ENCODE measurements around the gene RPL10.
A peak's percentile ranks its signal among the peaks of the same experiment; 100 is the strongest.

Gene RPL10

DNA sequence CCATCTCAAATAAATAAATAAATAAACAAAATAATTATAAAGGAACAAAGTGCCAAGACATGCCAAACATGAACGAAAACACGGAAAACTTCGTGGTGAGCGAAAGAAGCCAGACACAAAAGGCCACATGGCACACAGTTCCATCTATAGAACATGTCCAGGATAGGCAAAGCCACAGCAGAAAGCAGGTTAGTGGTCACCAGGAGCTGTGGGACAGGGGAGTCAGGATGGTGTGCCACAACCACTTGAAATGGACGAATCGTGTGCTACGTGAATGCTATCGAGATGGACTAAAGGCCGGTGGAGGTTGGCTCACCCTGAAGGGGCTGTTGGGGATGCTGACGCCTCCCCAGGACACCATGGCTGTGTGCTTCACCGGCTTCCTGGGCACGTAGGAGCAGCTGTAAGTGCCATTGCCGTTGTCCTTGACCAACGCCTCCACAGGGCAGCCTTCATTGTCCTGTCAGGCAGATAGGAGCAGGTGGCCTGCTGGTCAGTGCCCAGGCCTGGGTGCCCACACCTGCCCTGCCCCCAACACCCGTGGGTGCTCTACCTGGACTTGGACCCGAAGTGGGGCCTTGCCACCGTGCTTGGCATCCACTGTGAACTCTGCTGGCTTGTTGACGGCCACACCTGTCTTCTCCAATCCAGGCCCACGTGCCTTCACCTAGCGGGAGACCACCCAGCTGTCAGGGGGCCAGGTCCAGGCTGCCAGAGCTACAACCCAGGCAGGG is 34.3 kb upstream of the RPL10 start:
- no peak for DNase-seq

DNA sequence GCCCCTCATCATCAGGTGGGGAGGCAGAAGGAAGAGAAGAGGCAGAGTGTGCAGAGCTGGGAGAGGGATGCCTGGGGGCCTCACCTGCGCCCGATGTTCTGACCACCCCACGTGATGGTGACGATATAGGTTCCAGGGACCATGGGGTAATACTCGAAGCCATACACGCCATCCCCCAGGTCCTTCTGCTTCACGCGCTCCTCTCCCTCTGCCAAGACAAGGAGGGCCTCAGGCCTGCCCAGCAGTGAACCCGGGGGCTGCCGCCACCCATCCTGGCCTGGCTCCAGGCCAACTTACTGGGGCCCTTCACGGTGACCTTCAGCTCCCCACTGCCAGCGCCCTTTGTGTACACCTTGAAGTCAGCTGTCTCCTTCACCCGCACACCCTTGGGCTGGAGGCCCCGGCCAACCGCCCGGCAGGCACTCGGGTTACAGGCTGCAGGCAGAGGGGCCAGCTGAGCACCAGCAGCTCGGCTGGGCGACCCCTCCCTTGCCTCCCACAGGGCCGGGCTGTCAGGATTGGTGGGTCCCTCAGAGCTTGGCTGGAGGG is 33.1 kb upstream of the RPL10 start:
- no peak for DNase-seq

DNA sequence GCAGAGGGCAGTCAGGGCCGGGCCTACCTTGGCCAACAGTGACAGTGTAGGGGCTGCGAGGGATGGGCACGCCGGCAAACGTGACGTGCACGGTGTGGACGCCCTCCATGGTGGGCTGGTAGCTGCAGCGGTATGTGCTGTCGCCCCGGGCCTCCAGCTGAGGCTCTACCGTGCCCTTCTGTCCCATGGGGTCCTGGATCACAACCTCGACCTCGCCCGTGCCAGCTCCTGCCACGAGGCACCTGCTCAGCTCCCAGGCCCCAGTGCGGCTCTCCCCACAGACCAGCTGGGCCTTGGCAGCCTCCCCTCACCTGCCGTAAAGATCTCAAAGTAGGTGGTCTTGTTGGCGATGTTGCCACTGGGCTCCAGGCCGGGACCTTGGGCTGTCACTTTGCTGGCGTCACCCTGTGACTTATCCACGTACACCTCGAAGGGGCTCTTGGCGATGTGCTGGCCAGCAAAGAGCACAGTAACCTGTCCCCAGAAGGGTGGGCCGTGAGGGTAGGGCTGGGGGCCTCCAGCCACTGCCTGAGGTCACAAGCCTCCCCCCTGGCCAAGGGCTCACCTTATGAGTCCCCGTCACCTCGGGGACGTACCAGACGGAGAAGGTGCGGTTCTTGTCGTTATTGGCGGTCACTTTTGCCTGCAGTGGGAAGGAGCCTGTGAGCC is 32.0 kb upstream of the RPL10 start:
- DNase-seq, result no peak

DNA sequence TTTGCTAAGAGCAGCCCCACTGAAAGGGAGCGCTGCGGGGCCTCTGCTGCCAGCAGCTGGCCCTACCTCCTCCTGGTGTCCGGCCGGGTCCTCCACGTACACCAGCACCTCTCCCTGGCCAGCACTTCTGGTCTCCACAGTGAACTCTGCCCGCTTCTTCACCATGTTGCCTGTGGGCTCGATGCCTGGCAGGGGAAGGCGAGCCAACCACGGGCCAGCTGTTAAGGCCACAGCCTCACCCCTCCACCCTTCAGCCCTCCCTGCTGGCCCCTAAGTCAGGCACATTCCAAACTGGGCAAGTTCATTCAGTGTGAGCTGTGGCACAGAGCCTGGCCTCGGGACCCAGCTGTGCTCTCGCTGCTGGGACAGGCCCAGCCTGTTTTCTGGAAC is 31.5 kb upstream of the RPL10 start:
- DNase-seq, result no peak

DNA sequence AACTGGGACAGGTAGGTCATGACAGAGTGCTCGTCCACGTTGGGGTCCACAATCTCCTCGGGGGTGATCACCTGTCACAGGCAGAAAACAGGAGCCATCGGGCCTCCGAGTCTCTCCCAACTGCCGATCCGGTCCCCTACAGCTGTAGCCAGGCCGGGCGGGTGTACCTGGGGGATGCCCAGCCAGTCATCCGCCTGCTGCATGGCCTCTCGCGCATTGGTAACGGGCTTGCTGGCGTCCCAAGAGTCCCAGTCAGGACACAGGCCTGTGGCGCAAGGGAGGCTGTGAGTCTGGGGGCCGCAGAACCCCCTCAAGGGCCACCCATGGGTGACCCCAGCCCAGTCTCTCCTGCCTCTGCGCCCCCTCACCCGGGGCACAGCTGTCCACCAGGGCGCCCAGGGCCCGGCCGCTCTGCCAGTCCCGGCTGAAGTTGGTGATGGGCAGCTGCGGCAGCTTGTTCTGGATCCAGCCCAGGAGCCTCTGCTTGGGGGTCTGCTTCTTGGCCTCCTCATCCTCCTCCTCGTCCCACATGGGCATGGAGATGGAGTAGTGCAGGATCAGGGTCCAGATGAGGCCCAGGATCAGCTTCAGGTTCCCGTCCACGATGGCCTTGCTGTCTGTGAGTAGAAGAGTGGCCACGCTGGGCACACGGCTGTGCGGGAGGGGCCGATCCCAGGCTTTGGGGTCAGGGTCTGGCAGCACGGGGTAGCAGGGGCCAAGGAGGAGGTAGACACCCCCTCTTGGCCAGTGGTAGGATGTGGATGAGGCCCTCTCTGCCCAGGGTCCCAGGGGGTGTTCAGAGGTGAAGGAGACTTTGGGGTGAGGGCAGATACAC is 30.5 kb upstream of the RPL10 start:
- DNase-seq, result no peak

DNA sequence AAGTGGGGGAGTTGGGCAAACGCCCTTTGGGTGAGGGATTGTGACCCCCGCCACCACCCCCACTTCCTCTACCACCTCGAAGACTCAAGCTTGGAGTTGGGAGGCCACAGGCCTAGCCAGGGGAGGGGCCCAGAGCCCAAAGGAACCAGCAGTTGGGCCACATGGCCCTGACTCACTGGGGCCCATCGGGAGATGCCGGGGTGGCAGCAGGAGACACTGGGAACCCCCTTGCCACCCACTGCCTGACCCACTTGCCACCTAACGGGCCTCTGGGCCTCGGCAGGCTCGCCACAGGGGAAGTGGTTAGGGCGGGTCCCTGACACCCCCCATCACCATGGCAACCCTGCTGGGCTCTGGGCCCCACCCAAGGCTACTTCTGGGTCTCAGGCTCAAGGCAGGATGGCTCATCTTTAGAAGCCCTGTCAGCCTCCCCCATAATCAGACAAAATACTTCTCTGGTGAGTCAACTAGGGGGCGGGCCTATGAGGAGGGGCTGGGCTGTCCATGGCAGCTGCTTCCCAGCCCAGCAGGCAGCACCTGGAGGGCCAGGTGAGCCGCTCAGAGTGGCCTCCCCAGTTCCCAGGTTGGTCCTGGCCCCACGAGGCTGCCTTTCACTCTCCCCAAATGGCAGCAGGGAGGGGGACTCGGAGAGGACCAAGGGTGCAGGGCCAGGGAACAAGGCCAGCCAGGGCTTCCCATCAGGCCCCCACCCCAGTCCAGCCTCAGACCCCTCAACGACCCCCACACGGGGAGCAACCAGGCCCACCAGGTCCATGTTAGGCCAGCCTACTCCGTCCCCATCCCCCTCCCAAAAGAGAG is 29.3 kb upstream of the RPL10 start:
- no peak for DNase-seq

DNA sequence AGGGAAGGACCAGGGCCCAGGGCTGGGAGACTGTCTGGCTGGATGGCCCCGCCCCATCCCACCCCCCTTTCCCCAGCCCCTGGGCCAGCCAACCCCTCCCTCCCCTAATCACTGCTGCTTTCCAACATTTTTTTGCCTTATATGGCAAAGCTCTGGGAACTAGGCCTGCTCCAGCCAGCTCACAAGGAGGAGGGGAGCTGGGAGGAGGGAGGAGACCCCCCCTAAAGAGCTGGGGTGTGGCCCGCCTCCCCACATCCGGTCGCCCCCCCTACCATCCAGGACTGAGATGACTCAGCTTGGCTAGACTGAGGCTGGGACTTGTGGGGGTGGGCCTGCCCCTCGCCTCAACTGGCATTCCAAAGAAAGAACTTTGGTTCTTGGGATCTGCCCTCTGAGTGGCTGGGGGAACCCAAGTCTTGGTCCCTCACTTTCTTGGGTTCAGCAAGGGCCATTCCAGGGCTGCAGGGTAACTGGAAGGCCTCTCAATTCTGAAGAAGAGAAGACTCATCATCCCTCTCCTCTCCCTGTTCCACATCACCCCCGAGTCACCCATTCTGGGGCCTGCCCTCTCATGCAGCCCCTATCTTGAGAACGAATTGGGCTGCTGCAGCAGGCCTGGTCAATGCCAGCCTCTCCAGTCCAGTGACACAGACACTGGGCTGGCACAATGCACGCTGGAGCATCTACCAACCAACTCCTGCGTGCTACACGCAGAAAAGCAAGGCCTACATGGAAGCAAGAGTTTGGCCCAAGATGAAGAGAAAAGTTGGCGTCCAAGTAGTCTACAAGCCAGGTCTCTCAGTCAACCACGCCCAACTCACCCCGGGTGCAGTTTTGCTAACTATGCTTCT is 28.5 kb upstream of the RPL10 start:
- peak; percentile 3 to 13 for DNase-seq

DNA sequence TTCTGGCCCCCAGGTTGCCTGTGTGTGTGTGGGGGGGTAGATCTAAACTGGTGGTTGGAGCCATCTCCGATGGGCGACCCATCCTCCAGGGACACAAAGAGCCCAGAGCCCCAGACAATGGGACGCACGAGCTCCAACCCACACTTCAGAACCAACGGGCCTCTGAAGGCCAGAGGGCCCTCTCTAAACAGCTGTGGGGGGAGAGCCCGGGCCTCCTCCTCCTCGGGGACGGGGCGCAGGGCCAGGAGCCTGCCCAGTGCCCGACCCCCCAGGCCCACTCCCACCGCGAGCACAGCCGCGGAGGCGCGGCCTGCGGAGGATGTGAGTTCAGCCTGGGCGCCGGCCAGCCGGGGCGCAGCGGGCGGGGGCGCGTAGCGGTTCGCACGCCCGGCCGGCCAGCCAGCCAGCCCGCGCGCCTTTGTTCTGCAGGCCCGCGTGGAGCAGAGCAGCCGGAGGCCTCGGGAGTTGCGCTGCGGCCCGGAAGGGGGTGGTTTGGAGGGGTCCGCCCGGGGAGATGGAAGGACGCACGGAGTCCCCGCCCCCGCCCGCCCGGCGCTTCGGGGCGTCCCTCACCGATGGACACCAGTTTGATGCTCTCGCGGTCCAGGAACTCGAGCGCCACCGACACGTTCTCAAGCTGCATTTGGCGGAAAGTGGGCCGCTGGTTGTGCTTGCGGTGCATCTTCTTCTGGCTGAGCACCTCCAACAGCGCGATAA is 27.7 kb upstream of the RPL10 start:
- DNase-seq, result no peak

DNA sequence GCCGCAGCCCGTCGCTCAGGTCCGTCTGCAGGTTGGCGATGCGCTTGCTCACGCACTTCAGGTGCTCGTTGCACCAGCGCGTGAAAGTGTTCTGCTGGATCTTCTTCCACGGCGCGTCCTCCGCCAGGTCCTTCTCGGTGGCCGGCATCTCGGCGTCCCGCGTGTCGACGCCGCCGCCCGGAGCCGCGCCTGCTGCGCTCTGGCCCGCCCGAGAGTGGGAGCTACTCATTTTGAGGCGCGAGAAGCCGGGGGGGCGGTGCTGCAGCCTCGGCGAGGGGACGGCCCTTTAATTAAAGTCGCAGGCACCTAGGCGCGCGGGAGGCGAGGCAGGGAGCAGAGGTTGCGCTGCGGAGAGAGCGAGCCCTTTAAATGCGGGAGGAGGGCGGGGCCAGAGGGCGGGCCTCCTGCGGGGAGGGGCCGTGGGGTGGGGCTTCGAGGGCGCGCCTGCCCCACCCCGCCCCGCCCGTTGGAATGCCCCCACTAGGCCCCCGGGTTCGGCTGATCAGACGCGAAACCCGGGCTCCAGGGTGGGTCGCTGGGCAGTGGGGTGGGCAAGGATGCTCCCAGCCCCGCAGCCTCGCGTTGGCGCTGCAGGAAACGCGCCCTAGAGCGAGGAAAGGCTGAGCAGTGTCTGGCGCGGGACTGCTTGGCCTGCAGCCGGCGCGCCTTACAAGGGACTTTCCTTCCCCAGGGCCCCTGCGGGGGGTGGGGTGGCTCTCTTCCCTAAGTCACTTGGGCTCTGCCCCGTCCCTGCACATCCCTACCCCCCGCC is 27.0 kb upstream of the RPL10 start:
- peak; percentile 76 to 87 for DNase-seq

DNA sequence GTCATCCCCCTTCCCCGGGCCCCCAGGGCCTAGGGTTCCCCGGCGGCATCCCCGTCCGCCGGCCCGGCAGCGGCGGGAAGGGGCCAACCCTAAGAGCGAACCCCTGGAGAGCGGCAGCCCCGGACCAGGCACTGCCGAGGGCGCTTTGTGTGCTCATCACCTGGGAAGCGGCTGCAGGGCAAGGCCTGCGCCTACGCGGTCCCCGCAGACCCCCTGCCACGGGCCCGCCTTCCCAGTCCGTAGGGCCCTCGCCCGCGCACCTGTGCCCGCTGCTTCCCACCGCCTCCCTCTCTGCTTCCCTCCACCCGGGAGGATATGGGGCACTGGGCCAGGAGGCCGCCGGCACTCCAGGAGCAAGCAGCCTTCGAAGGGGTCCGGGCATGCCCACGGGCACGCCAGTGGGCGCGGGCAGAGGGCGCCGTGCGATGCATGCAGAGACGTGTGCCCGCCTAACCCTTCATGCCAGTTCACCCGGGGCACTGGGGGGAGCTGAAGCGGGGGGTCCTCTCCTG is 26.3 kb upstream of the RPL10 start:
- DNase-seq, result no peak

DNA sequence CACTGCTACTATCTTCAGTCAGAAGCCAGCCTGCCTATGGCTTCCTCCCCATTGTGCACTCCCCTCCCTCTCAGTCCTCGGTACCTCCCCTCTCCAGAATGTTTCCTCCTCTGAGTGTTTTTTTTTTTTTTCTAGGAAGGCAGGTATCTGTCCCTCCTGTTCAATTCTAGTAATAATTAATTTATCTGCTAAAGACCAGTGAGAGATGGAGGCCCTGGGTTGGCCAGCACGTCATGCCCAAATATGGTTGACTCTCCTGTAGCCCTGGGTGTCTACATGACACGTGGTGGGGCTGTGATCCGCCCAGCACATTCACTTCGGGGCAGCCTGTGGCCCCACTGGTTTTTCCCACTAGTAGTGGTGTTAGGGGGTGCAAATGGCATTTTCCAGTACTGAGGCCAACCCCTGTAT is 25.6 kb upstream of the RPL10 start:
- DNase-seq, result no peak

DNA sequence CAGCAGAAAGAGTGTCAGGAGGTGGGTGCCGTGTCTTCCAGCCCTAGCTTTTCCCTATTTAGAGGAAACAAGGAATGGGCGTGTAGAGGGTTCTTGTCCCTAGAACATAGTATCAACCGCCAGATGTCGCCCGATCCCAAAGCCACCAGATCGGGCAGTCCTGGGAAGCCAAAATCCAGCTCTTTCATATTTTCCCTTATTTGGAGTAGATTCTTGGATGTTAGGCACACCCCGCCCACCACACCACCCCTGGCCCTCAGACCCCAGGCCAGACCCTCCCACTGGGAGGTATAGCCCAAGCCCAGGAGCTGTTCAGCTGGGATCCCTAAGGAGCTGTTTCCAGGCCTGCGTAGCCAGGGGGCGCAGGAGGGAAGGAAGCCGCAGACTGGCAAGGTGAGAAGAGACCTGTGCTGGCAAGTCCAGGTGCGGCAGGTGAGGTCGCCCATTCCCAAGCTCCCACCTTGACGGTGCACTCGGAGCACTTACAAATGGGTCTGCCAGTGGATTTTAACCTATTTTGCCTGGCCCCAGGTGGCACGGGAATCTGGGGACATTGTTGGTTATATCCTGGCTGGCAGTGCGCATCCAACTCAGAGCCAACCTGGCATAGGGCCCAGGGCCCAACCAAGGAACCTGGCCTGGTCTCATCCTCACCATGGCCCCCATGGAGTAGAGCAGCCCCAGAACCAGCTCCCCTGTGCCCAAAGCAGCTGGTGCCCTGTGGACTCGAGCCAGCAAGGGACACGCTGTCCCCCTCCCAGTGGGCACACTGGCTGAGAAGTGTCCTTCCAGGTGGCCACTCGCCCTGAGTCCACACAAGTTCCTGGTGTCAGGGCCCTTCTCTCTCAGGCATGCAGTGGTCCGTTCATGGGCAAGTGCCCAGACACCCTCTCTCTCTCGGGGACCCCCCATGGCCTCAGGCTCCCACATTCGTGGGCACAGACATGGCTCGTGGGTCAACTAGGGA is 24.6 kb upstream of the RPL10 start:
- peak in 1 of 2 experiments; percentile 56 for DNase-seq

DNA sequence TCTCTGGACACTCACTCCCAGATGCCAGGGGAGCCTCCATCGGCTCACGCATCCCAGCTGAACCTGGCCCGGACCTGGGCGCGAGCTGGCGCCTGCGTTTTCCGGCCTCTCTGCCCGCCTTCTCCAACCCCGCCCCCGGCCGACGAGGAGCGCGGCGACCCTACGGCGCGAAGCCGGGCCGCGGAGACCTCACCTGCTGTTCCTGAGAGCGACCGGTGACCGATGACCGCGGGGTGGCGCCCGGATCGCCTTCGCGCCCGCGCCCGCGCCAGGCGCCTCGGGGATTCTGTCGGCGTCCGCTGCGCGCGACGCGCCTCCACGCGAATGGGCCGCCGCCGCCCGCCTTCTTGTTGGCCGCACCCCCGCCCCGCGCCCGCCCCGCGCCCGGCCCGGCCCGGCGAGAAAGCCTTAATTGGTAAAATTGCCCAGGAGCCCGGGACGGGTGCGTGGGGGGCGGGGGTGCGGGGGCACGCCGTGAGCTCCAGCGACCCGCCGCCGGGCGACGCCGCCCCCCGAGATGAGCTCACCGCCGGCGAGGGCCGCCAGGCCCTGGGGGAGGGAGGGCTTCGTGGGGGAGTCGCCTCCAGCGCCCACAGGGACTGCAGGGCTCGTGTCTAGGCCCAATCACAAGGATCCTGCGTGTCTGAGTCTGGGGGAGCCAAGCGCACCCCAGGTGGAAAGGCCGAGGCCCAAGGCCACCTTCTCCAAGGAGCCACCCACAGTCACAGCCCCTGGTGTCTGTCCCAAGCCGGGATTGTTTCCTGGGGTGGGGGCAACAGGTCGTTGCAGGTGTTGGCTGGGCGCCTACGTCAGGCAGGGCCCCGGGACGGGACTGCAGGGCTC is 23.6 kb upstream of the RPL10 start, which contains the start of gene FLNA:
TSS of gene FLNA (minus strand) at position 322 of the 843 bp plus-strand sequence. CDS start 3,389 bp downstream, outside the sequence.
- DNase-seq, result peak in 1 of 2 experiments; percentile 34

DNA sequence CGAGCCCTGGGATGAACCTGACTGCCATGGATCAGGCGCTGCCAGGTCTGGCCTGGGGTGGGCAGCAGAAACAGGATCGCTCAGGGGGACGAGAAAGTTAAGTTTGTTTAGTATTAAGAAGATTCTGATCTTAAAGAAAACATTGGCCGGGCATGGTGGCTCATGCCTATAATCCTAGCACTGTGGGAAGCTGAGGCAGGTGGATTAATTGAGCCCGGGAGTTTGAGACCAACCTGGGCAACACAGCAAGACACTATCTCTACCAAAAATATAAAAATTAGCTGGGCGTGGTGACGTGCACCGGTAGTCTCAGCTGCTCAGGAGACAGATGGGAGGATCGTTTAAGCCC is 23.0 kb upstream of the RPL10 start:
- DNase-seq, result no peak

DNA sequence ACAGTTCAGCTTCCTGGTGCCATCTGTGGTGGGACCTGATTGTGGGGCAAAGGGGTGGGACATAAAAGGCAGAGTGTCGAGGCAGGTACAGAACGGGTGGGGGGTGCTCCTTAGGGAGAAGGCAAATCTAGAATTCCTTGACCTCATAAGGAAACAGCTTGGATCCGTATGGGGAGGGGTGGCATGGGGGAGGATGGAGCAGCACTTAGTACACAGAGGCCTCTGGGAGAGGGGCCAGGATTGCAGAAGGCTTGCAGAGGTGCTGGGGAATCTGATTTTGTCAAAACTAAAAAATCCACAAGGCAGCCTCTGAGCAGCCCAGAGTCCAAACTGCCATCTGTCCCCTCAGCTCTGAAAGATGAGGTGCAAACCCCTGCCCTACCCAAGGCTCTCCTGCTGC is 21.4 kb upstream of the RPL10 start:
- DNase-seq, result no peak

DNA sequence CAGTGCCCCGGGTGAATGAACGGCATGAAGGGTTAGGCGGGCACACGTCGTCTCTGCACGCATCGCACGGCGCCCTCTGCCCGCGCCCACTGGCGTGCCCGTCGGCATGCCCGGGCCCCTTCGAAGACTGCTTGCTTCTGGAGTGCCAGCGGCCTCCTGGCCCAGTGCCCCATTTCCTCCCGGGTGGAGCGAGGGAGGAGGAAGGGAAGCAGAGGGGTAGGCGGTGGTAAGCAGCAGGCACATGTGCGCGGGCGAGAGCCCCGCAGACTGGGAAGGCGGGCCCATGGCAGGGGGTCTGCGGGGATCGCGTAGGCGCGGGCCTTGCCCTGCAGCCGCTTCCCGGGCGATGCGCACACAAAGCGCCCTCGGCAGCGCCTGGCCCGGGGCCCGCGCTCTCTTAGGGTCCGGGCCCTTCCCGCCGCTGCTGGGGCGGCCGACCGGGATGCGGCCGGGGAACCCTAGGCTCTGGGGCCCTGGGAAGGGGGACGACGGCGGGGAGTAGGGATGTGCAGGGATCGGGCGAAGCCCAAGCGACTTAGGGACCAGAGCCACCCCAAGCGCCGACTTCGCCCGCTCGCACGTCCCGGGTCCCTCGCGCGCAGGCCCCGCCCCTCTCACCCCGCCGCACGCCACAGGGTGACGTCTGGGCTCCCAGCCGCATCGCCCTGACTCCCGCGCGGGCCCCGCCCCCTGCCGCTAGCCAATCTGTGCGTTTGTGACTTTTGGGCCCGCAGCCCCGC is 19.9 kb upstream of the RPL10 start:
- no peak for DNase-seq
